Limb (tissue), 2 donors: Measurements from ENCODE around the gene TMEM184B.

Experiments
- DNase-seq, 2 donors: peaks; one replicate each; pipeline ENCODE4 v3.0.0-alpha.2; 2016; ENCODE audit errors: extremely low spot score in 2 of 2

Gene TMEM184B

GRCh38 chr22:38228326-38228872 lies 44.4 kb downstream of the TMEM184B start:
- DNase-seq, result no peak

- DNase-seq, result no peak
These were observed 45.8 kb downstream of the TMEM184B start for GRCh38 chr22:38226853-38227649.

GRCh38 chr22:38223289-38223960 lies 49.4 kb downstream of the TMEM184B start:
- no peak for DNase-seq

GRCh38 chr22:38222797-38223119 lies 50.1 kb downstream of the TMEM184B start:
- DNase-seq, result no peak

GRCh38 chr22:38221908-38222796 lies 50.7 kb downstream of the TMEM184B start:
- no peak for DNase-seq

GRCh38 chr22:38221407-38221806 lies 51.4 kb downstream of the TMEM184B start:
- DNase-seq, result no peak

GRCh38 chr22:38220653-38221386 lies 52.0 kb downstream of the TMEM184B start:
- DNase-seq, result no peak

- DNase-seq, result no peak
These were observed 52.6 kb downstream of the TMEM184B start for GRCh38 chr22:38220163-38220562.

GRCh38 chr22:38219632-38220031 lies 53.2 kb downstream of the TMEM184B start:
- no peak for DNase-seq

GRCh38 chr22:38218661-38219622 lies 53.9 kb downstream of the TMEM184B start:
- DNase-seq, result peak; percentile 39 to 69

GRCh38 chr22:38215156-38216038 lies 57.4 kb downstream of the TMEM184B start:
- DNase-seq, result no peak

- DNase-seq, result peak; percentile 55 to 88
These were observed 58.3 kb downstream of the TMEM184B start for GRCh38 chr22:38214302-38215056.

- no peak for DNase-seq
These were observed 58.9 kb downstream of the TMEM184B start for GRCh38 chr22:38213990-38214301.

GRCh38 chr22:38213319-38213989 lies 59.4 kb downstream of the TMEM184B start:
- DNase-seq, result no peak

GRCh38 chr22:38212442-38212841 lies 60.4 kb downstream of the TMEM184B start:
- DNase-seq, result no peak

- no peak for DNase-seq
These were observed 61.3 kb downstream of the TMEM184B start for GRCh38 chr22:38211556-38211955.

- no peak for DNase-seq
These were observed 64.2 kb downstream of the TMEM184B start for GRCh38 chr22:38208551-38208968.
